Epithelial cell of esophagus (primary cell): ENCODE results near the gene IL36G.

ENCODE experiments used
- DNase-seq: peaks from one replicate; pipeline ENCODE4 v3.0.0; 2010; ENCODE audit warnings: low read depth
- H3K4me3 ChIP-seq: 2 replicates; pipeline ENCODE4 v1.5.1; 2011; ENCODE audit warnings: mild to moderate bottlenecking, low read length, control low read depth
- CTCF ChIP-seq: IDR thresholded peaks from 2 replicates; pipeline ENCODE4 v1.5.1; 2011; ENCODE audit warnings: low read depth, mild to moderate bottlenecking, low read length, control low read depth, inconsistent platforms; ENCODE audit not compliant: insufficient read depth; ENCODE audit errors: missing control alignments

The IL36G gene

GRCh38 chr2:113007250-113007649 lies 29.4 kb downstream of the IL36G start:
- no peak overlapping the region for H3K4me3 ChIP-seq
- DNase-seq, result no peak
- no peak for TF ChIP-seq CTCF

- DNase-seq, result no peak
- no peak overlapping the region for H3K4me3 ChIP-seq
- no peak for TF ChIP-seq CTCF
Measured at GRCh38 chr2:113009622-113010021, 31.8 kb downstream of the IL36G start.

- no peak overlapping the region for H3K4me3 ChIP-seq
- TF ChIP-seq CTCF, result no peak
- no peak for DNase-seq
Measured at GRCh38 chr2:113010088-113010487, 32.3 kb downstream of the IL36G start.

- DNase-seq, result no peak
- no peak for TF ChIP-seq CTCF
- H3K4me3 ChIP-seq, result no peak overlapping the region
Measured at GRCh38 chr2:113011108-113011507, 33.3 kb downstream of the IL36G start.

- DNase-seq, result peak; percentile 84
- no peak overlapping the region for H3K4me3 ChIP-seq
- no peak for TF ChIP-seq CTCF
Measured at GRCh38 chr2:113012436-113013335, 34.9 kb downstream of the IL36G start.

GRCh38 chr2:113013336-113013661 lies 35.5 kb downstream of the IL36G start:
- TF ChIP-seq CTCF, result no peak
- DNase-seq, result no peak
- no peak overlapping the region for H3K4me3 ChIP-seq

- no peak overlapping the region for H3K4me3 ChIP-seq
- DNase-seq, result no peak
Measured at GRCh38 chr2:113014067-113014466, 36.3 kb downstream of the IL36G start.

More at GRCh38 chr2:113014067-113014466, 36.3 kb downstream of the IL36G start:
- TF ChIP-seq CTCF, result no peak
